ENCODE data around the gene MEMO1.
A peak's percentile ranks its signal among the peaks of the same experiment; 100 is the strongest.
"Not testable (repeated sequence)": the region's sequence is repeated elsewhere in the genome, so short reads cannot be mapped to it uniquely, and the experiment has no call there.

The MEMO1 gene

GRCh38 chr2:31956312-31956711 is 54.5 kb downstream of the MEMO1 start:
- no peak for DNase-seq

- DNase-seq = not testable (repeated sequence)
Measured at GRCh38 chr2:31953095-31953494, 57.7 kb downstream of the MEMO1 start.

- no peak for DNase-seq
Measured at GRCh38 chr2:31950946-31951562, 59.8 kb downstream of the MEMO1 start.

- no peak for DNase-seq
Measured at GRCh38 chr2:31947871-31948270, 62.9 kb downstream of the MEMO1 start.

GRCh38 chr2:31946838-31947237 is 64.0 kb downstream of the MEMO1 start:
- DNase-seq = no peak

GRCh38 chr2:31945572-31945935 is 65.3 kb downstream of the MEMO1 start:
- no peak for DNase-seq

GRCh38 chr2:31944828-31945571 is 65.8 kb downstream of the MEMO1 start:
- no peak for DNase-seq

- DNase-seq = no peak
Measured at GRCh38 chr2:31943636-31944225, 67.1 kb downstream of the MEMO1 start.

GRCh38 chr2:31940920-31941319 is 69.9 kb downstream of the MEMO1 start:
- DNase-seq = no peak

- no peak for DNase-seq
Measured at GRCh38 chr2:31937741-31938140, 73.1 kb downstream of the MEMO1 start.

- no peak for DNase-seq
Measured at GRCh38 chr2:31935370-31935769, 75.4 kb downstream of the MEMO1 start.

- DNase-seq = no peak
Measured at GRCh38 chr2:31933066-31933465, 77.7 kb downstream of the MEMO1 start.

- no peak for DNase-seq
Measured at GRCh38 chr2:31932589-31932988, 78.2 kb downstream of the MEMO1 start.

GRCh38 chr2:31931916-31932315 is 78.9 kb downstream of the MEMO1 start:
- DNase-seq = no peak

- no peak for DNase-seq
Measured at GRCh38 chr2:31925517-31925916, 85.3 kb downstream of the MEMO1 start.

GRCh38 chr2:31923662-31924061 is 87.1 kb downstream of the MEMO1 start:
- no peak for DNase-seq

- peak; percentile 19 for DNase-seq
Measured at GRCh38 chr2:31922542-31923408, 88.0 kb downstream of the MEMO1 start.

GRCh38 chr2:31920962-31921361 is 89.8 kb downstream of the MEMO1 start:
- no peak for DNase-seq

- no peak for DNase-seq
Measured at GRCh38 chr2:31919499-31919898, 91.3 kb downstream of the MEMO1 start.

- DNase-seq = no peak
Measured at GRCh38 chr2:31909661-31910060, 101.1 kb downstream of the MEMO1 start.

GRCh38 chr2:31907491-31907890 is 103.3 kb downstream of the MEMO1 start:
- DNase-seq = not testable (repeated sequence)

- DNase-seq = no peak
Measured at GRCh38 chr2:31903109-31903780, 107.6 kb downstream of the MEMO1 start.

- DNase-seq = no peak
Measured at GRCh38 chr2:31901900-31902299, 108.9 kb downstream of the MEMO1 start.

All from NCI-H2171 treated with DMSO at 0.1 percent for 48 hours (cell line).